Panc1 (cell line): ENCODE results near the gene ORC2. TPM values are rescaled to one million over a fixed set of nuclear protein-coding genes. Genes with fewer than 3 reads are reported as not detected.

Source experiments
- ATAC-seq: fragments of 200-7000 bp; cut with Tn5 transposase; 2 replicates; pipeline ENCODE4 v1.9.1; 2020; ENCODE audit warnings: mild to moderate bottlenecking, moderate library complexity
- BruUV-seq: library from RNA; stranded (reverse); fragments of 400-500 nt; replicated peaks from 2 replicates; lab custom pipeline; 2021; lab: Mats Ljungman, UMichigan
- CTCF ChIA-PET: fragments of 300-600 bp; sonication (Branson Sonifier 250); formaldehyde crosslinking; loops from one replicate; lab custom pipeline; 2022; ENCODE audit warnings: antibody characterized with exemption; lab: Charles Lee
- POLR2A ChIA-PET: fragments of 300-600 bp; sonication (Branson Sonifier 250); formaldehyde crosslinking; loops from one replicate; lab custom pipeline; 2022; ENCODE audit warnings: antibody characterized with exemption; lab: Charles Lee
- DNase-seq: peaks from one replicate; pipeline ENCODE4 v3.0.0-alpha.2; 2010; ENCODE audit warnings: low read depth, low spot score
- H3K27ac ChIP-seq: 2 replicates; pipeline ENCODE4 v1.5.1; 2011; ENCODE audit warnings: mild to moderate bottlenecking, low read length, inconsistent platforms
- H3K27me3 ChIP-seq: fragments of 200-500 bp; sonication (Bioruptor generic); 2 replicates; pipeline ENCODE4 v1.6.0; 2014; ENCODE audit warnings: low read length, inconsistent platforms; ENCODE audit not compliant: control insufficient read depth, insufficient read depth
- H3K36me3 ChIP-seq: fragments of 200-500 bp; sonication (Bioruptor generic); 2 replicates; pipeline ENCODE4 v1.5.1; 2014; ENCODE audit warnings: inconsistent platforms, mild to moderate bottlenecking, low read length, moderate library complexity; ENCODE audit not compliant: control insufficient read depth, insufficient read depth
- H3K4me1 ChIP-seq: 2 replicates; pipeline ENCODE4 v1.5.1; 2011; ENCODE audit warnings: inconsistent platforms, mild to moderate bottlenecking, low read length, moderate library complexity; ENCODE audit not compliant: control insufficient read depth, insufficient read depth
- H3K4me3 ChIP-seq, 2 experiments: 2 replicates each; pipeline ENCODE4 v1.5.1; 2011 to 2012; ENCODE audit warnings: low read depth in 2 of 2, low read length in 2 of 2, mild to moderate bottlenecking in 2 of 2, inconsistent platforms in 1 of 2, moderate library complexity in 1 of 2
- H3K9me3 ChIP-seq: fragments of 200-500 bp; sonication (Bioruptor generic); 2 replicates; pipeline ENCODE4 v1.5.1; 2014; ENCODE audit warnings: low read depth, mild to moderate bottlenecking, inconsistent platforms, low read length, moderate library complexity; ENCODE audit not compliant: control insufficient read depth, insufficient read depth
- CTCF ChIP-seq: fragments of 450-650 bp; IDR thresholded peaks from 2 replicates; pipeline ENCODE4 v1.5.1; 2017; ENCODE audit warnings: mild to moderate bottlenecking
- POLR2AphosphoS5 ChIP-seq: IDR thresholded peaks from 2 replicates; pipeline ENCODE4 v1.6.1; 2012; ENCODE audit warnings: mild to moderate bottlenecking, low read depth, low read length, moderate library complexity
- SIN3A ChIP-seq: IDR thresholded peaks from 2 replicates; pipeline ENCODE4 v1.6.1; 2012; ENCODE audit warnings: low read depth, mild to moderate bottlenecking, low read length, moderate library complexity, borderline replicate concordance; ENCODE audit not compliant: insufficient read depth
- TCF7L2 ChIP-seq: IDR thresholded peaks from 2 replicates; pipeline ENCODE4 v1.6.1; 2011; ENCODE audit warnings: mild to moderate bottlenecking, low read depth, low read length, inconsistent platforms
- in situ Hi-C: cut with HindIII; loops from 2 replicates; pipeline ENCODE4 v1.10.0; 2016; ENCODE audit warnings: low sequenced_read_pairs, low pct_unique_long_range_greater_than_20kb
- intact Hi-C: fragments of 100-400 bp; cut with micrococcal nuclease; formaldehyde crosslinking; loops from one replicate; pipeline ENCODE4 v1.10.0; 2022; ENCODE audit not compliant: unreplicated experiment
- total RNA-seq: library from RNA; stranded (reverse); gene quantifications from one replicate; pipeline ENCODE4 v1.2.1, GENCODE V29; 2021; ENCODE audit not compliant: unreplicated experiment
- TF ChIP-seq, protein P1 (sequence below), 2 experiments: IDR thresholded peaks; 2 replicates each; pipeline ENCODE4 v1.6.1; 2011 to 2012; ENCODE audit warnings: low read depth in 2 of 2, control low read depth in 1 of 2, low read length in 1 of 2, mild to moderate bottlenecking in 1 of 2, moderate library complexity in 1 of 2; ENCODE audit not compliant: insufficient read depth in 1 of 2

The ORC2 gene
- total RNA-seq, 1 experiment from 2014 or later: 41.8 TPM

DNA sequence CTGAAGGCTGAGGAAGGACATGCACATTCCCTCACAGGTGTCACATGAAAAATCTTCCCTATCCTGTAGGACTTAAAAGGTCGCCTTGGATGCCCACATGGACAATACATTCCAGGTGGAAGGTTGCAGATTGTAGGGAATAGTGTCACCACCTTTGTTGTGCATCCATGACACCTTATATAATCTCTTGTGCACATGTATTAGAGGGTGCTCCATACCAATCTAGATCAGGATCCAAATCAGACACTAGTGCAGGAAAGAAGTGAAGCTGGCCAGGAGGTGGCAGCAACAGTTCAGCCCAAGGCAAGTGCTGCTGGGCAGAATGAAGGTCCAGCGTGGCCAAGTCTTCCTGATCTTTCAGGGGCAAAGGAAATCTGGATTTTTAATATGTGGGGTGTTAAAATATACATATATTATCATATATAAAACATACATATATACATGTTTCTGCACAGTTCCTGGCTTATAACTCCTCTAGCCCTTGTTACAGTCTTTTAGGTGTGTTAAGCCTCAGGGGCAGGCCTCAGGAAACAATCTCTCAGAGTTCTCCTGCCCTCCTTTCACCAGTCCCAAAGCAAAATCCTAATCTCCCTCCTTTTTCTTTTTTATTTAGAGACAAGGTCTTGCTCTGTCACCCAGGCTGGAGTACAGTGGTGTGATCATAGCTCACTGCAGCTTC, 57.7 kb downstream of the ORC2 start:
- in situ Hi-C loops: no loop called here
- CTCF ChIA-PET: interaction anchor here (0.6 to 1.9 kb wide), 5 partner anchors 163 to 272 kb away, joined by 3 to 18 read pairs (median 3); no protein-coding TSS in a partner anchor
- POLR2A ChIA-PET: interaction anchor here (0.6 kb wide), 1 partner anchor 277 kb away, joined by 4 read pairs; the partner anchor contains the start of gene CASP10

GRCh38 chr2:200901459-200902072, 61.9 kb downstream of the ORC2 start:
- in situ Hi-C loops: no loop called here
- Histone ChIP-seq H3K9me3 (no peaks in the 10 kb centered on the region), H3K4me1 (no peaks in the 10 kb centered on the region; the same call in 1 of the 2 replicates), H3K27me3 (no peaks in the 10 kb centered on the region), H3K4me3 (no peak overlapping the region), H3K36me3 (peaks cover 35% of the 10 kb centered on the region), H3K27ac (no peak overlapping the region)
- ChIA-PET POLR2A (no interaction called here), CTCF (interaction anchor here (0.5 to 1.0 kb wide), 2 partner anchors 167 to 332 kb away, joined by 3 to 6 read pairs; no protein-coding TSS in a partner anchor)
- peak; percentile 86 for DNase-seq
- TF ChIP-seq SIN3A: no peak
- TF ChIP-seq CTCF: peak; percentile 89
- no TSS peak for BruUV-seq
- intact Hi-C loops: no loop called here
- ATAC-seq: peak; percentile 94

More for the DNA sequence above, 57.7 kb downstream of the ORC2 start:
- H3K4me3 ChIP-seq: no peak overlapping the region
- TF ChIP-seq CTCF: peak; percentile 88
- TF ChIP-seq, protein P1, sequence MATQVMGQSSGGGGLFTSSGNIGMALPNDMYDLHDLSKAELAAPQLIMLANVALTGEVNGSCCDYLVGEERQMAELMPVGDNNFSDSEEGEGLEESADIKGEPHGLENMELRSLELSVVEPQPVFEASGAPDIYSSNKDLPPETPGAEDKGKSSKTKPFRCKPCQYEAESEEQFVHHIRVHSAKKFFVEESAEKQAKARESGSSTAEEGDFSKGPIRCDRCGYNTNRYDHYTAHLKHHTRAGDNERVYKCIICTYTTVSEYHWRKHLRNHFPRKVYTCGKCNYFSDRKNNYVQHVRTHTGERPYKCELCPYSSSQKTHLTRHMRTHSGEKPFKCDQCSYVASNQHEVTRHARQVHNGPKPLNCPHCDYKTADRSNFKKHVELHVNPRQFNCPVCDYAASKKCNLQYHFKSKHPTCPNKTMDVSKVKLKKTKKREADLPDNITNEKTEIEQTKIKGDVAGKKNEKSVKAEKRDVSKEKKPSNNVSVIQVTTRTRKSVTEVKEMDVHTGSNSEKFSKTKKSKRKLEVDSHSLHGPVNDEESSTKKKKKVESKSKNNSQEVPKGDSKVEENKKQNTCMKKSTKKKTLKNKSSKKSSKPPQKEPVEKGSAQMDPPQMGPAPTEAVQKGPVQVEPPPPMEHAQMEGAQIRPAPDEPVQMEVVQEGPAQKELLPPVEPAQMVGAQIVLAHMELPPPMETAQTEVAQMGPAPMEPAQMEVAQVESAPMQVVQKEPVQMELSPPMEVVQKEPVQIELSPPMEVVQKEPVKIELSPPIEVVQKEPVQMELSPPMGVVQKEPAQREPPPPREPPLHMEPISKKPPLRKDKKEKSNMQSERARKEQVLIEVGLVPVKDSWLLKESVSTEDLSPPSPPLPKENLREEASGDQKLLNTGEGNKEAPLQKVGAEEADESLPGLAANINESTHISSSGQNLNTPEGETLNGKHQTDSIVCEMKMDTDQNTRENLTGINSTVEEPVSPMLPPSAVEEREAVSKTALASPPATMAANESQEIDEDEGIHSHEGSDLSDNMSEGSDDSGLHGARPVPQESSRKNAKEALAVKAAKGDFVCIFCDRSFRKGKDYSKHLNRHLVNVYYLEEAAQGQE (IDR thresholded peaks at IDR 0.05; ENCODE audit: insufficient read depth in 1 of 2, low read depth in 2 of 2, low read length in 1 of 2): no peak
- no peak for TF ChIP-seq TCF7L2
- peak; percentile 65; the same call in 1 of the 2 replicates for TF ChIP-seq POLR2AphosphoS5
- TF ChIP-seq SIN3A: no peak
- no peak overlapping the region for H3K27ac ChIP-seq
- no peaks in the 10 kb centered on the region for H3K9me3 ChIP-seq
- intact Hi-C loops: loop anchor here (2.0 to 5.0 kb wide), 2 partner anchors 162 to 271 kb away; no protein-coding TSS in a partner anchor
- ATAC-seq (peak; percentile 93), DNase-seq (peak; percentile 52)
- H3K27me3 ChIP-seq: no peaks in the 10 kb centered on the region
- H3K36me3 ChIP-seq: peaks cover 17% of the 10 kb centered on the region
- H3K4me1 ChIP-seq: no peaks in the 10 kb centered on the region; the same call in 1 of the 2 replicates
- BruUV-seq: no TSS peak
